Suprapubic skin (tissue), 3 donors: ENCODE data around the gene LIN54.

Experiments used
- CTCF ChIP-seq, 2 donors: fragments of 200-600 bp in 1 of 2; fragments of 450-650 bp in 1 of 2; sonication (generic) in 1 of 2; IDR thresholded peaks; one replicate each; pipeline ENCODE4 v1.5.1; 2016 to 2019; ENCODE audit warnings: antibody characterized with exemption in 2 of 2, mild to moderate bottlenecking in 1 of 2, moderate library complexity in 1 of 2
- POLR2A ChIP-seq, 2 donors: fragments of 450-650 bp; IDR thresholded peaks; one replicate each; pipeline ENCODE4 v1.6.1; 2017; ENCODE audit warnings: antibody characterized with exemption in 2 of 2, mild to moderate bottlenecking in 2 of 2, moderate library complexity in 2 of 2

- TF ChIP-seq POLR2A (IDR thresholded peaks at IDR 0.05) (no peak), CTCF (IDR thresholded peaks at IDR 0.05) (no peak)
Observed at GRCh38 chr4:82994834-82995233, 15.8 kb downstream of the LIN54 start.
